Measurements from ENCODE around the gene PHF23.

Gene PHF23

DNA sequence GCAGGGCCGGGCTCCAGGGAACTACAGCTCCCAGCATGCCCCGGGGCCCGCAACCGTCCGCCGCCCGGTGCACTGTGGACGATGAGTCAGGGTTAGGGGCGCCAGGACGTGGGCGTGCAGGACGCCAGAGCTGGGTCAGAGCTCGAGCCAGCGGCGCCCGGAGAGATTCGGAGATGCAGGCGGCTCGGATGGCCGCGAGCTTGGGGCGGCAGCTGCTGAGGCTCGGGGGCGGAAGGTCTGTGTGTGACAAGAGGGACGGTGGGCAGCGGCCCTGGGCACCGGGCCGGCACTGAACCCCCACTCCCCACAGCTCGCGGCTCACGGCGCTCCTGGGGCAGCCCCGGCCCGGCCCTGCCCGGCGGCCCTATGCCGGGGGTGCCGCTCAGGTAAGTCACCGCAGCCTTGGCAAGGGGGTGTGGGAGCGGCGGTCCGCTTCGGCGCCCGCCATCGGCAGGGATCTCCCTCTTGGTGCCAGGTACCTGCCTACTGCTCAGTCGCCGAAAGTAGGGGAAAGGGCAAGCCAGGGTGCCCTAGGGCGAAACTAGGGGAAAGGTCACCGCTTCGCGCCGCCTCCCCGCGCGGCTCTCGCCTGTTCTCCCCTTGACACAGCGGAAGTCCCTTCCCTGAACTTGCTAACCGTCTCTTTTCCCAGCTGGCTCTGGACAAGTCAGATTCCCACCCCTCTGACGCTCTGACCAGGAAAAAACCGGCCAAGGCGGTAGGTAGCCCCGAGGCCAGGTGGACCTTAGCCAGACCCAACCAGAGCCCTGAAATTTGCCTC, 19.3 kb downstream of the PHF23 start, which contains the start of the genes ACADVL and DLG4:
Gene ACADVL (plus strand): TSS at position 127 of the 781 bp plus-strand sequence. CDS start 47 bp downstream, at position 174.
Gene DLG4 (minus strand): TSS at position 25 of the 781 bp plus-strand sequence.
- H3K4me3 ChIP-seq (ENCODE audit: control insufficient read depth, low read depth, low read length): peak within 1 kb of the TSS; percentile 77
- TF ChIP-seq, protein P1, sequence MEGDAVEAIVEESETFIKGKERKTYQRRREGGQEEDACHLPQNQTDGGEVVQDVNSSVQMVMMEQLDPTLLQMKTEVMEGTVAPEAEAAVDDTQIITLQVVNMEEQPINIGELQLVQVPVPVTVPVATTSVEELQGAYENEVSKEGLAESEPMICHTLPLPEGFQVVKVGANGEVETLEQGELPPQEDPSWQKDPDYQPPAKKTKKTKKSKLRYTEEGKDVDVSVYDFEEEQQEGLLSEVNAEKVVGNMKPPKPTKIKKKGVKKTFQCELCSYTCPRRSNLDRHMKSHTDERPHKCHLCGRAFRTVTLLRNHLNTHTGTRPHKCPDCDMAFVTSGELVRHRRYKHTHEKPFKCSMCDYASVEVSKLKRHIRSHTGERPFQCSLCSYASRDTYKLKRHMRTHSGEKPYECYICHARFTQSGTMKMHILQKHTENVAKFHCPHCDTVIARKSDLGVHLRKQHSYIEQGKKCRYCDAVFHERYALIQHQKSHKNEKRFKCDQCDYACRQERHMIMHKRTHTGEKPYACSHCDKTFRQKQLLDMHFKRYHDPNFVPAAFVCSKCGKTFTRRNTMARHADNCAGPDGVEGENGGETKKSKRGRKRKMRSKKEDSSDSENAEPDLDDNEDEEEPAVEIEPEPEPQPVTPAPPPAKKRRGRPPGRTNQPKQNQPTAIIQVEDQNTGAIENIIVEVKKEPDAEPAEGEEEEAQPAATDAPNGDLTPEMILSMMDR (IDR thresholded peaks at IDR 0.05; ENCODE audit: control insufficient read depth, insufficient read depth, low read depth, low read length, missing control alignments): no peak
- DNase-seq (ENCODE audit: low read depth): no peak

DNA sequence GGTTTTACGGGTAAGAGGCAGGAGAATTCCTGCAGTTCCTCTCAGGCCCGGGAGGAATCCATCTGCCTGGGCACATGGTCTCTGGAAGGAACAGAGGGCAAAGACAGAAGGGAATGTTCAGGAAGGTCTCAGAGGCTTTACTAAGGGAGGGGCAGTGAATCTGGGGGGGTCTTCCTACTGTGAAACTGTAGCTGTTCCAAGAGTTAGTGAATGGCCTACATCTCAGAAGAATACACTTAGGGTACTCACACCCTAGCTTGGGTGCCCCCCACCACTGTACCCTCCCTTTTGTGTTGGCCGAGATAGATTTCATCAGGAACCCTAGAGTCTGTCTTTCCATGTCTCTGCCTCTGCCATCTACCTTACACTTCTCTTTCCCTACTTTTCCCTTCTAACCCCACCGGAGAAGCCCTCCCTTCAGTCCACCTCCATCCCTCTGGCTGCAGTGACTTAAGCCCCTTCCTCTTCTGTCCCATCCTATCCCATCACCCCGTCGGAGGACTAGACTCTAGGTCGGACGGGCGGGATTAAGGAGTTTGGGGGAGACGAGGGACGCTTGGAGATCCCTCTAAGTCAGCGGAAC, 19.9 kb downstream of the PHF23 start:
- no peak for DNase-seq (ENCODE audit: low read depth)
- TF ChIP-seq, protein P1 (IDR thresholded peaks at IDR 0.05; ENCODE audit: control insufficient read depth, insufficient read depth, low read depth, low read length, missing control alignments): no peak
- H3K4me3 ChIP-seq (ENCODE audit: control insufficient read depth, low read depth, low read length): peak overlapping the region; percentile 77

DNA sequence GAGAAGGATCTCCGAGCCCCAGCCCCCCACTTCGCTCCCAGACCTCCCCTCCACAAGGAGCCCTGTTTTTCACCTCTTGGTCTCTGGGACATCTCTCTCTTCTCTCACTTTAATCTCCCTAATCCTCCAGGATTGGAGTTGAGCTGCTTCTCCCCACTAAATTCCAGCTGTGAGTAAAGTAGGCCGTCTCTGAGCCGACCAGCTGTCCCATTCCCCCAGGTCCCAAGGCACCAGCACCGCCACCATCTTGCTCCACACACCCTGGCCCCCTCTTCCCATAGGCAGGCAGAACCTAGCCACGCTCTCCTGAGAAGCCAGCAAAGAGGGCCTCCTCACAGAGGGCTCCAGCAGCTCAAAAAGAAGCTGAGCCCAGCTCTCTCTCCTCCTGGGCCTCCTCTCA, 20.5 kb downstream of the PHF23 start:
- H3K4me3 ChIP-seq (ENCODE audit: control insufficient read depth, low read depth, low read length): no peak overlapping the region
- no peak for DNase-seq (ENCODE audit: low read depth)
- TF ChIP-seq, protein P1 (IDR thresholded peaks at IDR 0.05; ENCODE audit: control insufficient read depth, insufficient read depth, low read depth, low read length, missing control alignments): no peak

DNA sequence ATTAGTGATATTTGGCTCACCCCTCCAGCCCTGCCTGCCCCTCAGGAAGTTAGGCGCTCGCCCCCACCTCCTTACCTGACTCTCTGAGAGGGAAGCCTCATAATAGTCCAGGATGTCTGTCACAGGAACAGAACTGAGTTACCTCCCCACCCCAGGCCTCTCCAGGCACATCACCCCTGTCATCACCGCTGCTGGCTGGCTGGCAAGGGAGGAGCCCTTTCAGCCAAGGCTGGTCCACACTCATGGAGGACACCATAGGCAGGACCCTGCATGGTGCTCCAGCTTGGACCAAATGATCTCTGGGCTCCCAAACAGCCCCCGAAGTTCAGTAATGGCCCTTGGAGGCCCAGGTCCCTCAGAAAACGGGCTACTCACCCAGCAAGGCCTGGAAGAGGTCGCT, 21.1 kb downstream of the PHF23 start:
- no peak overlapping the region for H3K4me3 ChIP-seq (ENCODE audit: control insufficient read depth, low read depth, low read length)
- TF ChIP-seq, protein P1 (IDR thresholded peaks at IDR 0.05; ENCODE audit: control insufficient read depth, insufficient read depth, low read depth, low read length, missing control alignments): no peak
- DNase-seq (ENCODE audit: low read depth): no peak

DNA sequence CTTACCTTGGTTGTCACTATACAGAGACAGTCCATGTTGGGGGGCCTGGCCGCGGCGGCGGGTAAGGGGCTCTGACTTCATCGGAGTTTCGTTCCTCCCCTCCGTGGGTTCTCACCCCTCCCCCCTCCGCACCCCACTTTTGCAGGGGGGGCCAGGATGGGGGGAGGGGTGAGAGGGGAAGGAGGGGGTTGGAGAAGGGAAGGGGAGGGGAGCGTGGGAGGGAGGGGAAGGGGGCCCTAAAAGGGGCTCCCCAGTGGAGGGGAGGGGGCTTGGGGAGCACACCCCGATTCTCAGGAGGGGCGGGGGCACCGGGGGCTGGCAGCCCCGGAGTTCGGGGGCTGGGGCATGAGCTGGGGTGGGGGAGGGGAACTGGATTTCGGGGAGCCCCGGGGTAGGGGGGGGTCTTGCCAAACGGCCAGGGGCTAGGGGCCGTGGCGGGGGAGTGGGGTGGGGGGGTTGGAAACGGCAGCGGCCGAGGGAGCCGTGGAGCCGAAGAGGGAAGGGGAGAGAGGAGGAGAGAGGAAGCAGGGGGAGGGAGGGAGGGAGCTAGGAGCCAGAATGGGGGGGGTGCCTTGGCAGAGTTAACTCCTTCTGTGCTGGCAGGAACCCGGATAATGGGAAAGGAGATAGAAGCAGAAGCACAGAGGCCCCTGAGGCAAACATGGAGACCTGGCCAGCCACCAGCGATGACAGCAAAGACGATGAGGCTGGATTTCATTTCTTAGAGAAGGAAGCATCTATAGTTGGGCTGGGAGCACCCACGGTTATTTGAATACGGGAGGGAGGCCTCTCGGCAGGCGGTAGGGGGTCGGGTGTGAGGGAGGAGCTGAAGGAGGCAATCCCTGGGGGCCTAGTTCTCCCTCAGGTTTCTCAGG, 21.9 kb downstream of the PHF23 start:
- TF ChIP-seq, protein P1 (IDR thresholded peaks at IDR 0.05; ENCODE audit: control insufficient read depth, insufficient read depth, low read depth, low read length, missing control alignments): no peak
- no peak for DNase-seq (ENCODE audit: low read depth)

More for the DNA sequence above, 21.9 kb downstream of the PHF23 start:
- peak overlapping the region; percentile 80 for H3K4me3 ChIP-seq (ENCODE audit: control insufficient read depth, low read depth, low read length)

All from AG09309 (cell line).